Brain pericyte (primary cell): ENCODE results near the gene HELT.
"Not testable (repeated sequence)": the region's sequence is repeated elsewhere in the genome, so short reads cannot be mapped to it uniquely, and the experiment has no call there.

Experiments used
- DNase-seq: peaks from one replicate; pipeline ENCODE4 v3.0.0-alpha.2; 2012; ENCODE audit warnings: low read depth, low spot score

HELT gene

GRCh38 chr4:185017964-185018772, at the start of gene HELT:
Gene HELT, plus strand, starts transcription at chr4:185018490. Its CDS starts 439 bp downstream, at chr4:185018929.
- no peak for DNase-seq

DNA sequence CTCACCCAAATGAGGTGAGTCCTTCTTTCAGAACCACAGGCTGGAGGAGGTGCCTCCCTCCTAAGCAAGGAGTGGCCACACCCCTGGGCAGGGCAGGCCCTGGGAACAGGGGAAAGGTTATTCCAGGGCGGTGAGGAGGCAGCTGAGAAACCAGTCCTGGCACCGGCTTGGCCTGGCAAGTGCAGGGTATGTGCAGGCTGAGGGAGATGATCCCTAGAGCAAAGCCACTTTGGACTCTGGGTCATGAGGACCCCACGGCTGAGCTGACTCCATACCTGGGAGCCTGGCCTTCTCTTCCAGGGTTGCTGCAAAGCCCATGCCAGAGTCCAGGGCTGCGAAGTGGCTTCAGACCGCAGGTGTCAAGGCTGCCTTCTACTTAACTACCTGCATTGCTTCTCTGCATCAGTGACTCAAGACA, 49.5 kb upstream of the HELT start:
- no peak for DNase-seq

DNA sequence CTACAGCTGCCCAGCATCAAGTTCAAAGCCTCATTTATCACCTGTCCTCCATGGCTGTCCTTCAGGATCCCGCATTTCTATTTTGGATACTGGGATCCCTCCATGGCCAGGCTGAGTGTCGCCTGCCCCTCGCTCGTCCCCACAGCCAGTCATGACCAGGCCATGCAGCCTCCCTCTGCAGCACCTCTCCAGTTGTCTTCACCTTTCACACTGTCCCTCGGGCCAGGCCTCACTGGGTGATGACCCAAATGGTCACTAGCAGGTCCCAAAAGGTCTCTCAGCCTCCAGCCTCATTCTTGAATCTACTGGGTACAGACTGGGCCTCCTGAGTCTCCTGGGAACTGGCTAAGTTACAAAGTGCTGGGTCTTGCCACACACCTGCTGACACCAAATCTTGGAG, 48.7 kb upstream of the HELT start:
- no peak for DNase-seq

DNA sequence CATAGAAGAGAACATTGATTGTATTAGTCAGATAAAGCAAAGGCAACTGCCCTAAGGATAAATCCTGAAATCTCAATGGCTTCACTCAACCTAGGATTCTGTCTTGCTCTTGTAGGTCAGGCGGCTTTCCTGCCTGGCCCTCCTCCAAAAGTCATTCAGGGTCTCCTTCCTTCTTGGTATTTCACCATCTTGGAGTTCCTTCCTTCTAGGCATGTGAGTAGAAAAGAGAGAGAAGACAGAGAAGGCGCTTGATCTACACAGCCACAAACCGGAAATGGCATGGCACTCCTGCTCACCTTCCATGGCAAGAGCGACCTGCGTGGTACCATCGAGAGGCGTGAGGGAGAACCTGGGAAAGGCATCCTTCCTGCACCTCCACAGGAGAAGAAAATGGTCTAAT, 45.3 kb upstream of the HELT start:
- no peak for DNase-seq

DNA sequence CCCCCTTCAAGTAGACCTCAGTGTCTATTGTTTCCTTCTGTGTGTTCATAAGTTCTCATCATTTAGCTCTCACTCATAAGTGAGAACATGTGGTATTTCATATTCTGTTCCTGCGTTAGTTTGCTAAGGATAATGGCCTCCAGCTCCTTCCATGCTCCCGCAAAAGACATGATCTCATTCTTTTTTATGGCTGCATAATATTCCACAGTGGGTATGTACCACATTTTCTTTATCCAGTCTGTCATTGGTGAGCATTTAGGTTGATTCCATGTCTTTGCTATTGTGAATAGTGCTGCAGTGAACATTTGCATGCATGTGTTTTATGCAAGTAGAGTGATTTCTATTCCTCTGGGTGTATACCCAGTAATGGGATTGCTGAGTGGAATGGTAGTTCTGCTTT, 41.9 kb upstream of the HELT start:
- not testable (repeated sequence) for DNase-seq

DNA sequence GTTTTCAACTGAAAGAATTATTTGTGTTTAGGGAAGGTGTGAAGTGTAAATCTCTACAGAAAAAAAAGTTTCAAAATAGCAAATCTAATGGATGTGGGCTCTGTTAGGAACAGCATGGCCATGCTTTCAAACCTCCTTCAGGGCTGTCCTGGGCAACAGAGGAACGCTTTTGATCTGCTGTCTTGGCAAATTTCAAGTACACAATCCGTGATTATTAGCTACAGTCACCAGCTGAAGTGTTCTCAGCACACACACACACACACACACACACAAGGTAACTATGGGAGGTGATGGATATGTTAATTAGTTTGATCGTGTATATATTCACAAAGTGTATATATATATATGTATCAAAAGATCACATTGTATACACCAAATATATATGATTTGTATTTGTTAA, 40.5 kb upstream of the HELT start:
- no peak for DNase-seq

DNA sequence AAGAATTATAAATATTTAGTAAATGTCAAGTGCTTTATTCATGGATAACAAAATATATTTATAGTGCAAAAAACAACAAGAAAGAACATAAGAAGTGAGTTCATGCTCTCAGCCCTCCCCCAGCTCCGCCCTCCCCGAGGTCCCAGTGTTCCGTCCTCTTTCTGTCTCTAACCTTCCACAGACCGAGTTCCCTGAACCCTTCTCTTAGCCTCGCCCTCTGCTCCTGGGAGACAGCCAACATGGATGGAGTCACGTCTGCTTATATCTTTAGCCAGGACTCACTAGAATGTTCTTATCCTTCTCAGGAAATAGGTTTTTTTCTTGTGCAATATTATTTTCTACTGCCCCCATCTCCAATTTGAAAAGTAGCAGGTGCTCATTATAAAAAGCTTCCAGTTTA, 40.1 kb upstream of the HELT start:
- no peak for DNase-seq

DNA sequence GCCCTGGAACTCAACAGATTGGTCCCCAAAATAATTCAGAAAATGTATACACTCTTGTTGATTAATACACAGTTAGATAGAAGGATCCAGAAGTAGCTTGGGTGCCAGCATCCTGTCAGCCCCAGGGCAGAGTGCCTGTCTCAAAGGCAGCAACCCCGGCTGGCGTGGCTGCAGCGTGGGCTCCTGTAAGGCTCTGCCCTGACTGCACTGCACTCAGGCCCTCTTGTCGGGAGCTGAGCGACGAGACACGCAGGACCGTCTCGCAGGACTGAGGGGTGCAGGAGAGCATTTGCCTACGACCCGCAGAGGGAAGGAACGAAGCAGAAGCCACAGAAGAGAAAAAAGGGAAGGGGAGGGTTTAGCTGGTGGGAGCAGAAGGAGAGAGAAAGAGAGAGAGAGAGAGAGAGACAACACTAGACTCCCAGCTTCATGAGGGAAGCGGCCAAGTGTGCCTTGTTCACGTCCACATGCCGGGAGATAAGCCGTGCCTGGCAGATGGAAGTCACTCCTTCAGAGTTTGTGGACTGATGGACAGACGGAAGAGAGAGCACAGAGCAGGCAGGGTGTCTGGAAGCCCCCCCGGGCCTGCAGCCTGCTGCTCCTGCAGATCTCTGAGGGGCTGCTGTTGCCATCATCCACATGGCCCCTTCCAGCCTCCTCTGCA, 38.7 kb upstream of the HELT start:
- no peak for DNase-seq

DNA sequence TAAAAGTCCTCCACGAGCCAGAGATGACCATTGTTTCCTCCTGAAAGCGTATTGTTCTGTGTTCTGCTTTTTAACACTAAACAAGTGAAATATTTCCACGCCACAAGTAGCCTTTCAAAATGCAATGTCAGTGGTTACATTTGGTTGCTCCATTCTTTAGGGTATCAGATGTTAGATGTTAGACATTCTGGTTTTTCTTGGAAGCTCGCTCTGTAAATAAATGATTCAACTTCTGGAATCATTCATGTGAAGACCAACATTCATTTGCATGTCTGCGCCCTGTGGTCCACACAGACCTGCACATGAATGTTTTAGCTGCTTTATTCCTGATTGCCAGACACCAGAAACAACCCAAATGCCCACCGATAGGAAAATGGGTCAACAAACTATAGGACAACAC, 38.0 kb upstream of the HELT start:
- no peak for DNase-seq

GRCh38 chr4:184983672-184984356, 34.5 kb upstream of the HELT start:
- DNase-seq, result no peak

DNA sequence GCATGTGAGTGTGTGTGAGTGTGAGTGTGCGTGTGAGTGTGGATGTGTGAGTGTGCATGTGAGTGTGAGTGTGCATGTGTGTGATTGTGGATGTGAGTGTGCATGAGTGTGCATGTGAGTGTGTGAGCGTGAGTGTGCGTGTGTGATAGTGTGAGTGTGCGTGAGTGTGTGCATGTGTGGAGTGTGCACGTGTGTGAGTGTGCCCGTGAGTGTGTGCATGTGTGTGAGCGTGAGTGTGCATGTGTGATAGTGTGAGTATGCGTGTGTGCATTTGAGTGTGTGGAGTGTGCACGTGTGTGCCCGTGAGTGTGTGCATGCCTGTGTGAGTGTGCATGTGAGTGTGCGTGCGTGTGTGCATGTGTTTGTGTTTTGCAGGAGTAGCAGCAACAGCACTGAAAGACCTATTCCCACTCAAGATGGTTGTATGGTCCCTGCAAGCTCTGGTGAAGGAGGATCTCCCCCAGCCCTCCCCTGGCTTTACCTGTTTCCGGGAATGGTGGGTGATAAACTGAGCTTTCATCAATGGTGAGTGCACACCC, 30.7 kb upstream of the HELT start:
- DNase-seq, result no peak

DNA sequence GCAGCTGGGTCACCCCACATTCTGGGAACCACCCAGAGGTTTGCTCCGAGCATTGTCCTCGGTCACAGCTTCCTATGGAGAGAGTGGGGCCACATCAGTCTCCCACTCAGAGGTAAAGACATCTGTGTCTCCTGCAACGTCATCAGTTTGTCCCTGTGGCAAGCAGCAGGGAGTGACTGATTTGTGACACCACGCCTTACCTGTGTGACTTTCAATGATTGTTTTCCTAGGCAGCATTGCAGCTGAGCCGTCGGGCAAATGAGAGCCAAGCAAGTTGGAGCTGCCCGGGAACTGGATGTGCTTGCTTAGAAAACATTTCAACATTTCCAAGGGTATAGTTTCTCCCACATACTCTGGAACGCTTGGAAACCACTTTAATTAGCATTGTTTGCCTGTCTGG, 29.7 kb upstream of the HELT start:
- no peak for DNase-seq

GRCh38 chr4:184989283-184989682, 29.0 kb upstream of the HELT start:
- not testable (repeated sequence) for DNase-seq

DNA sequence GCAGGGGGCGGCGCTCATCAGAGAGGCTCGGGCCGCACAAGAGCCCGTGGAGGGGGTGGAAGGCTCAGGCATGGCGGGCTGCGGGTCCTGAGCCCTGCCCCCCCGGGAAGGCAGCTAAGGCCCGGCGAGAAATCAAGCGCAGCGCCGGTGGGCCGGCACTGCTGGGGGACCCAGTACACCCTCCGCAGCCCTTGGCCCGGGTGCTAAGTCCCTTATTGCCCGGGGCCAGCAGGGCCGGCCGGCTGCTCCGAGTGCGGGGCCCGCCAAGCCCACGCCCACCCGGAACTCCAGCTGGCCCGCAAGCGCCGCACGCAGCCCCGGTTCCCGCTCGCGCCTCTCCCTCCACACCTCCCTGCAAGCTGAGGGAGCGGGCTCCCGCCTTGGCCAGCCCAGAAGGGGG, 28.2 kb upstream of the HELT start:
- not testable (repeated sequence) for DNase-seq

- DNase-seq, result no peak
Measured at GRCh38 chr4:184991860-184992259, 26.4 kb upstream of the HELT start.

- no peak for DNase-seq
Measured at GRCh38 chr4:184992422-184992821, 25.9 kb upstream of the HELT start.

- DNase-seq, result no peak
Measured at GRCh38 chr4:184993247-184993646, 25.0 kb upstream of the HELT start.

- DNase-seq, result no peak
Measured at GRCh38 chr4:184994010-184994622, 24.2 kb upstream of the HELT start.

GRCh38 chr4:184994623-184995010, 23.7 kb upstream of the HELT start:
- DNase-seq, result no peak

GRCh38 chr4:184997656-184998055, 20.6 kb upstream of the HELT start:
- DNase-seq, result not testable (repeated sequence)

DNA sequence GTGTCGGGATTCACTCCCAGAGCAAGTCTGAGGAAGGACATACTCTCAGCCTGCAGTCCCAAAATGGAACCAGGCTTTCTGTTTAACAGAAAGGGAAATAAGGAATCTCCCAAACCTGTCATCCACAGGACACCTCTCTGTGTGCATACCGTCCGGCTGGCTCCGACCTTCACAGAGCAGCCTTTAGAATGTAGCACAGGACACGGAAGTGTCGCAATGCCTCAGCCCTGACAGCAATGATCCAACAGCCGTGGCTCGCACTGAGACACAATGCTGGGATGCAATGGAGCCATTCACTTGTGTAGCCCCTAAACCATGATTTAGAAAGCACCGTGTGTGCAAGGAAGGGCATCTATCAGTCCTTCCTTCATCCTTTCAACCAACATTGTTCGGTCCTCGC, 15.5 kb upstream of the HELT start:
- DNase-seq, result no peak
